ENCODE results near the gene PLPP7. TPM values are rescaled to one million over a fixed set of nuclear protein-coding genes. Genes with fewer than 3 reads are reported as not detected.

PLPP7 gene
- polyA plus RNA-seq, 1 of the 3 experiments (the other 2 are of a cell fraction): 8.6 TPM

GRCh38 chr9:131282688-131283422 is 6.7 kb upstream of the PLPP7 start:
- no peaks in the 10 kb centered on the region for H4K20me1 ChIP-seq (ENCODE audit: insufficient read depth)
- TF ChIP-seq YY1 (IDR thresholded peaks at IDR 0.05; ENCODE audit: low read depth): no peak
- TF ChIP-seq TCF12 (IDR thresholded peaks at IDR 0.05): no peak
- no peak for TF ChIP-seq SIN3A (IDR thresholded peaks at IDR 0.05; ENCODE audit: borderline replicate concordance, low read depth, low read length)
- TF ChIP-seq REST (IDR thresholded peaks at IDR 0.05; ENCODE audit: low read depth, low read length): peak; percentile 89
- no peak for TF ChIP-seq FOXJ3 (CRISPR knock-in tag; IDR thresholded peaks at IDR 0.05)
- peak overlapping the region in 1 of 2 experiments; percentile 27; a peak in 3 of 4 replicates for H3K4me3 ChIP-seq (ENCODE audit: low read depth in 2 of 2, low read length in 1 of 2)
- WGBS (ENCODE audit: low lambda C conversion rate): 29% methylated on average over 19 of the region's 61 CpGs
- H3F3A ChIP-seq (replicated peaks; ENCODE audit: insufficient read depth): no peaks in the 10 kb centered on the region
- POLR2A ChIA-PET: no interaction called here
- peak overlapping the region; percentile 68; the same call in 1 of the 2 replicates for H3K4me2 ChIP-seq
- no peak overlapping the region for H2AFZ ChIP-seq (ENCODE audit: low read depth)
- H3K9me3 ChIP-seq: no peaks in the 10 kb centered on the region
- H3K4me1 ChIP-seq (ENCODE audit: control insufficient read depth in 1 of 2, insufficient read depth in 2 of 2, low read depth in 1 of 2, low read length in 1 of 2): peaks cover 0 to 4% of the 10 kb centered on the region in 2 experiments; a peak in 1 of 4 replicates
- H3K9ac ChIP-seq: no peak overlapping the region
- DNase-seq: peak; percentile 84
- H3K9me2 ChIP-seq: no peaks in the 10 kb centered on the region
- no peak overlapping the region for H3K27ac ChIP-seq (ENCODE audit: low read depth in 2 of 2, low read length in 1 of 2)
- H3K27me3 ChIP-seq (ENCODE audit: insufficient read depth): peaks cover 7% of the 10 kb centered on the region; the same call in 1 of the 2 replicates
- no peaks in the 10 kb centered on the region for H3K79me2 ChIP-seq (ENCODE audit: insufficient read depth)
- CTCF ChIA-PET: no interaction called here
- H3K36me3 ChIP-seq (replicated peaks in 1 of 2; ENCODE audit: control insufficient read depth in 1 of 2, insufficient read depth in 2 of 2, low read length in 1 of 2): no peaks in the 10 kb centered on the region

- POLR2A ChIA-PET: no interaction called here
- no peak overlapping the region for H3K4me2 ChIP-seq
- 84% methylated on average over 6 of the region's 6 CpGs for WGBS (ENCODE audit: low lambda C conversion rate)
- no peak overlapping the region for H2AFZ ChIP-seq (ENCODE audit: low read depth)
- no peaks in the 10 kb centered on the region for H3K9me2 ChIP-seq
- no peaks in the 10 kb centered on the region for H3F3A ChIP-seq (replicated peaks; ENCODE audit: insufficient read depth)
- H3K27me3 ChIP-seq (ENCODE audit: insufficient read depth): peaks cover 7% of the 10 kb centered on the region; the same call in 1 of the 2 replicates
- peaks cover 0 to 7% of the 10 kb centered on the region in 2 experiments; a peak in 1 of 4 replicates for H3K4me1 ChIP-seq (ENCODE audit: control insufficient read depth in 1 of 2, insufficient read depth in 2 of 2, low read depth in 1 of 2, low read length in 1 of 2)
- peaks cover 2% of the 10 kb centered on the region; the same call in 1 of the 2 replicates for H3K79me2 ChIP-seq (ENCODE audit: insufficient read depth)
- CTCF ChIA-PET: interaction anchor here (0.9 kb wide), 1 partner anchor 51 kb away, joined by 5 read pairs; no protein-coding TSS in a partner anchor
- no peaks in the 10 kb centered on the region for H3K36me3 ChIP-seq (replicated peaks in 1 of 2; ENCODE audit: control insufficient read depth in 1 of 2, insufficient read depth in 2 of 2, low read length in 1 of 2)
- DNase-seq: no peak
- no peak overlapping the region for H3K4me3 ChIP-seq (ENCODE audit: low read depth in 2 of 2, low read length in 1 of 2)
- H3K9ac ChIP-seq: no peak overlapping the region
- no peaks in the 10 kb centered on the region for H3K9me3 ChIP-seq
- H4K20me1 ChIP-seq (ENCODE audit: insufficient read depth): no peaks in the 10 kb centered on the region
- H3K27ac ChIP-seq (ENCODE audit: low read depth in 2 of 2, low read length in 1 of 2): no peak overlapping the region
- TF ChIP-seq RAD21 (IDR thresholded peaks at IDR 0.05; ENCODE audit: low read length): no peak
- no peak for TF ChIP-seq TAF1 (IDR thresholded peaks at IDR 0.05; ENCODE audit: borderline replicate concordance, low read depth, low read length)
- no peak for TF ChIP-seq MAX (IDR thresholded peaks at IDR 0.05; ENCODE audit: low read depth)
- TF ChIP-seq SMC3 (IDR thresholded peaks at IDR 0.05; ENCODE audit: low read depth, low read length): no peak
- TF ChIP-seq SIN3A (IDR thresholded peaks at IDR 0.05; ENCODE audit: borderline replicate concordance, low read depth, low read length): no peak
- TF ChIP-seq USF2 (IDR thresholded peaks at IDR 0.05; ENCODE audit: borderline replicate concordance, low read depth, low read length): no peak
- TF ChIP-seq RFX5 (IDR thresholded peaks at IDR 0.05; ENCODE audit: low read length): no peak
- TF ChIP-seq ELF1 (IDR thresholded peaks at IDR 0.05): no peak
- no peak for TF ChIP-seq EZH2phosphoT487 (IDR thresholded peaks at IDR 0.05; ENCODE audit: borderline replicate concordance, low read depth)
- no peak for TF ChIP-seq GATA2 (CRISPR knock-in tag; IDR thresholded peaks at IDR 0.05)
- TF ChIP-seq USF1 (IDR thresholded peaks at IDR 0.05; ENCODE audit: borderline replicate concordance, low read depth): no peak
- TF ChIP-seq REST (IDR thresholded peaks at IDR 0.05; ENCODE audit: low read depth, low read length): no peak
These were observed 4.7 kb upstream of the PLPP7 start for GRCh38 chr9:131284856-131285255.

All from SK-N-SH (cell line).